H1 (cell line): ENCODE measurements around the gene PLXNA4.

ENCODE experiments used
- KDM1A ChIP-seq: fragments of 200-600, 300-600 bp; sonication (generic); IDR thresholded peaks from 2 replicates; pipeline ENCODE4 v1.7.1; 2016; ENCODE audit warnings: mild to moderate bottlenecking, low read length, borderline replicate concordance
- MAFK ChIP-seq: IDR thresholded peaks from 2 replicates; pipeline ENCODE4 v1.6.1; 2012; ENCODE audit warnings: low read depth, mild to moderate bottlenecking, improper control_type of control experiment, low read length
- NRF1 ChIP-seq: IDR thresholded peaks from 2 replicates; pipeline ENCODE4 v1.6.1; 2011; ENCODE audit warnings: mild to moderate bottlenecking, low read depth, low read length, improper control_type of control experiment
- POLR2AphosphoS5 ChIP-seq: IDR thresholded peaks from 2 replicates; pipeline ENCODE4 v1.6.1; 2011; ENCODE audit warnings: low read depth, low read length
- RNF2 ChIP-seq: fragments of 200-900, 300-1000 bp; sonication (generic); IDR thresholded peaks from 2 replicates; pipeline ENCODE4 v1.7.1; 2016; ENCODE audit warnings: borderline replicate concordance, low read depth, mild to moderate bottlenecking, antibody characterized with exemption, low read length; ENCODE audit not compliant: poor library complexity, severe bottlenecking; ENCODE audit errors: missing control alignments
- ZNF274 ChIP-seq: IDR thresholded peaks from 2 replicates; pipeline ENCODE4 v1.7.0; 2012; ENCODE audit warnings: low read length, borderline replicate concordance; ENCODE audit errors: extremely low read depth
- TF ChIP-seq, protein P1 (sequence below), 3 experiments: IDR thresholded peaks; 1 replicate in 2 of 3; 2 replicates in 1 of 3; pipeline versions ENCODE4 v1.5.1 to v1.6.1; 2011; ENCODE audit warnings: low read length in 3 of 3, mild to moderate bottlenecking in 3 of 3, inconsistent platforms in 2 of 3, low read depth in 1 of 3, moderate library complexity in 1 of 3; ENCODE audit not compliant: insufficient read depth in 1 of 3; ENCODE audit errors: control extremely low read depth in 1 of 3
- TF ChIP-seq, protein P2 (sequence below): IDR thresholded peaks from 2 replicates; pipeline ENCODE4 v1.6.1; 2011; ENCODE audit warnings: low read depth, mild to moderate bottlenecking, low read length; ENCODE audit not compliant: insufficient read depth

DNA sequence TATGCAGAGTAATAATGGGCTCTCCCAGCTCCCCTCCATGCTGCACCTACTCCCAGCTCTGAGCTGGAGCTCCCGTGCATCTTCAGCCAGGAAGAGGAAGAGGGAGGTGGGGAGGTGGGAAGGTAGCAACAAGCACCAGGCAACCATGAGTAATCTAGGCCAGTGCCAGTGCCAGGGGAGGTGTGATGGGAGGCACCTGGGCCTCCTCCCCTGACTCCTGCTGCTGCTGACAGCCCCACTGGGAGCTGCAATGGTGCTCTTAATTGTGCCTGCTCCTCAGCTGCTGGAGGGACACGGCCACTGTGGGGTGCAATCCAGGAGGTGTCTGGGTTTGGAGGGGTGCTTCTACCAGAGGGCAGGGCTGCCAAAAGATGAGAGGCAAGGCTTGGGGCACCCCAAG lies 243.0 kb downstream of the PLXNA4 start:
- no peak for TF ChIP-seq ZNF274
- TF ChIP-seq, protein P1, sequence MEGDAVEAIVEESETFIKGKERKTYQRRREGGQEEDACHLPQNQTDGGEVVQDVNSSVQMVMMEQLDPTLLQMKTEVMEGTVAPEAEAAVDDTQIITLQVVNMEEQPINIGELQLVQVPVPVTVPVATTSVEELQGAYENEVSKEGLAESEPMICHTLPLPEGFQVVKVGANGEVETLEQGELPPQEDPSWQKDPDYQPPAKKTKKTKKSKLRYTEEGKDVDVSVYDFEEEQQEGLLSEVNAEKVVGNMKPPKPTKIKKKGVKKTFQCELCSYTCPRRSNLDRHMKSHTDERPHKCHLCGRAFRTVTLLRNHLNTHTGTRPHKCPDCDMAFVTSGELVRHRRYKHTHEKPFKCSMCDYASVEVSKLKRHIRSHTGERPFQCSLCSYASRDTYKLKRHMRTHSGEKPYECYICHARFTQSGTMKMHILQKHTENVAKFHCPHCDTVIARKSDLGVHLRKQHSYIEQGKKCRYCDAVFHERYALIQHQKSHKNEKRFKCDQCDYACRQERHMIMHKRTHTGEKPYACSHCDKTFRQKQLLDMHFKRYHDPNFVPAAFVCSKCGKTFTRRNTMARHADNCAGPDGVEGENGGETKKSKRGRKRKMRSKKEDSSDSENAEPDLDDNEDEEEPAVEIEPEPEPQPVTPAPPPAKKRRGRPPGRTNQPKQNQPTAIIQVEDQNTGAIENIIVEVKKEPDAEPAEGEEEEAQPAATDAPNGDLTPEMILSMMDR (IDR thresholded peaks at IDR 0.05; ENCODE audit: control extremely low read depth in 1 of 3, insufficient read depth in 1 of 3, low read depth in 1 of 3, low read length in 3 of 3), result no peak
- no peak for TF ChIP-seq POLR2AphosphoS5
- TF ChIP-seq KDM1A, result no peak
- TF ChIP-seq RNF2, result no peak
- TF ChIP-seq MAFK, result no peak
- no peak for TF ChIP-seq NRF1
- TF ChIP-seq, protein P2, sequence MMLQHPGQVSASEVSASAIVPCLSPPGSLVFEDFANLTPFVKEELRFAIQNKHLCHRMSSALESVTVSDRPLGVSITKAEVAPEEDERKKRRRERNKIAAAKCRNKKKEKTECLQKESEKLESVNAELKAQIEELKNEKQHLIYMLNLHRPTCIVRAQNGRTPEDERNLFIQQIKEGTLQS, result no peak
